Measurements from ENCODE around the gene TP53. TPM values are rescaled to one million over a fixed set of nuclear protein-coding genes. Genes with fewer than 3 reads are reported as not detected.

TP53 gene
- total and polyA plus RNA-seq, 2 donors (not counting 1 experiment from before 2014, with no cell fraction given), result 23.0 to 35.5 TPM

DNA sequence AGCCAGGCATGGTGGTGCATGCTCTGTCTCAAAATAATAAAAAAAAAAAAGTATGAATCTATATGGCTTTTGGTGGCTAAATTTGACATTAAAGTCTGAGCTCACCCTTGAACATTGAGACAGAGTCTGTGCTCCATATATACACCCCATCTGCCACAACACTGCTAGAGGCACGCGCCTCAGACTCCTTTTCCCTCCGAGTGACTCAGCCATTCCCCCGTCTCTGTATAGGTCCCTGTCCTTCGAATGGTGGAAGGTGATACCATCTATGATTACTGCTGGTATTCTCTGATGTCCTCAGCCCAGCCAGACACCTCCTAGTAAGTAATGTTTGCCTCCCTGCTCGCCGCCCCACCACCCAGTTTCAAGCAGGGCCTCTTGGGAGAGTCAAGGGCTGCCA lies 13.2 kb upstream of the TP53 start:
- Histone ChIP-seq H3K79me2 (ENCODE audit: control insufficient read depth, insufficient read depth, low read length) (no peaks in the 10 kb centered on the region), H3K27me3 (ENCODE audit: control insufficient read depth, insufficient read depth, low read length) (peaks cover 11% of the 10 kb centered on the region), H3K36me3 (ENCODE audit: control insufficient read depth, insufficient read depth, low read length) (peaks cover 4% of the 10 kb centered on the region), H3K4me2 (ENCODE audit: extremely low read depth, insufficient read depth, low read length) (no peak overlapping the region), H2AFZ (ENCODE audit: low read length) (no peak overlapping the region), H4K20me1 (ENCODE audit: control insufficient read depth, extremely low read depth, insufficient read depth, low read length) (no peaks in the 10 kb centered on the region), H3K9me3 (ENCODE audit: control insufficient read depth, insufficient read depth, low read depth, low read length) (no peaks in the 10 kb centered on the region), H3K27ac (ENCODE audit: insufficient read depth, low read length) (no peak overlapping the region), H3K4me3 (replicated peaks in 1 of 4; ENCODE audit: control extremely low read depth in 1 of 4, insufficient read depth in 1 of 4, low read depth in 3 of 4, low read length in 4 of 4) (no peak overlapping the region), H3K9ac (ENCODE audit: insufficient read depth, low read length) (no peak overlapping the region), H3K4me1 (ENCODE audit: control insufficient read depth, extremely low read depth, insufficient read depth, low read length) (peaks cover 4% of the 10 kb centered on the region)
- TF ChIP-seq, protein P1, sequence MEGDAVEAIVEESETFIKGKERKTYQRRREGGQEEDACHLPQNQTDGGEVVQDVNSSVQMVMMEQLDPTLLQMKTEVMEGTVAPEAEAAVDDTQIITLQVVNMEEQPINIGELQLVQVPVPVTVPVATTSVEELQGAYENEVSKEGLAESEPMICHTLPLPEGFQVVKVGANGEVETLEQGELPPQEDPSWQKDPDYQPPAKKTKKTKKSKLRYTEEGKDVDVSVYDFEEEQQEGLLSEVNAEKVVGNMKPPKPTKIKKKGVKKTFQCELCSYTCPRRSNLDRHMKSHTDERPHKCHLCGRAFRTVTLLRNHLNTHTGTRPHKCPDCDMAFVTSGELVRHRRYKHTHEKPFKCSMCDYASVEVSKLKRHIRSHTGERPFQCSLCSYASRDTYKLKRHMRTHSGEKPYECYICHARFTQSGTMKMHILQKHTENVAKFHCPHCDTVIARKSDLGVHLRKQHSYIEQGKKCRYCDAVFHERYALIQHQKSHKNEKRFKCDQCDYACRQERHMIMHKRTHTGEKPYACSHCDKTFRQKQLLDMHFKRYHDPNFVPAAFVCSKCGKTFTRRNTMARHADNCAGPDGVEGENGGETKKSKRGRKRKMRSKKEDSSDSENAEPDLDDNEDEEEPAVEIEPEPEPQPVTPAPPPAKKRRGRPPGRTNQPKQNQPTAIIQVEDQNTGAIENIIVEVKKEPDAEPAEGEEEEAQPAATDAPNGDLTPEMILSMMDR (conservative IDR thresholded peaks at IDR 0.05 in 1 of 2, IDR thresholded peaks at IDR 0.05 in 1 of 2; ENCODE audit: low read depth in 1 of 2, low read length in 2 of 2), result no peak
- TF ChIP-seq EZH2 (IDR thresholded peaks at IDR 0.05; ENCODE audit: low read length, missing control alignments), result no peak
- DNase-seq (ENCODE audit: low read depth in 2 of 2), result no peak

DNA sequence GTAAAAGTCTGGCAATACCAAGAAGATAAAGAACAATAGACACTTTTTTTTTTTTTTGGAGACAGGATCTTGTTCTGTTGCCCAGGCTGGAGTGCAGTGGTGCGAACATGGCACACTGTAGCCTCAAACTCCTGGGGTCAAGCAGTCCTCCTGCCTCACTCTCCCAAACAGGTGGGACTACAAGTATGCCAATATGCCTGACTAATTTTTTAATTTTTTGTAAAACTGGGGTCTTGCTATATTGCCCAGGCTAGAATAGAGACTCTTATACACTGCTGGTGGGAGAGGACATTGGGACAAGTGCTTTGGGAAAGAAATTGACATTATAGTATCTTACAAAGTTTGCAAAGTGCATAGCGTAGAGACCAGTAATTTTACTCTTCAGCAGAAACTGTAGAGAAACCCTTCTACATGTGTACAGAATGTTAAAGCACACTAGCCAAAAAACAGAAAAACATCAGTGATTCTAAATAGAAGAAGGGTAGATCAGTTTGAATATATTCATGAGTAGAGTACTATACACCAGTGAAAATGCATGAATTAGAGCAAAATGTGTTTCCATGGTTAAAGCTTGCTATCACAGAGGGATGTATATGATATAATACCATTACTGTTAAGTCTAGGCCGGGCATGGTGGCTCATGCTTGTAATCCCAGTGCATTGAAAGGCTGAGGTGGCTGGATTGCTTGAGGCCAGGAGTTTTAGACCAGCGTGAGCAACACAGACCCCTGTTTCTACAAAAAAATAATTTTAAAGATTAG lies 10.7 kb upstream of the TP53 start:
- no peak overlapping the region for H3K4me3 ChIP-seq (replicated peaks in 1 of 4; ENCODE audit: control extremely low read depth in 1 of 4, insufficient read depth in 1 of 4, low read depth in 3 of 4, low read length in 4 of 4)
- H2AFZ ChIP-seq (ENCODE audit: low read length), result no peak overlapping the region
- no peak overlapping the region for H3K27ac ChIP-seq (ENCODE audit: insufficient read depth, low read length)
- no peak for DNase-seq (ENCODE audit: low read depth in 2 of 2)
- TF ChIP-seq, protein P1 (conservative IDR thresholded peaks at IDR 0.05 in 1 of 2, IDR thresholded peaks at IDR 0.05 in 1 of 2; ENCODE audit: low read depth in 1 of 2, low read length in 2 of 2), result no peak
- TF ChIP-seq EZH2 (IDR thresholded peaks at IDR 0.05; ENCODE audit: low read length, missing control alignments), result no peak
- no peaks in the 10 kb centered on the region for H3K4me1 ChIP-seq (ENCODE audit: control insufficient read depth, extremely low read depth, insufficient read depth, low read length)
- H3K79me2 ChIP-seq (ENCODE audit: control insufficient read depth, insufficient read depth, low read length), result no peaks in the 10 kb centered on the region
- H3K4me2 ChIP-seq (ENCODE audit: extremely low read depth, insufficient read depth, low read length), result no peak overlapping the region
- H4K20me1 ChIP-seq (ENCODE audit: control insufficient read depth, extremely low read depth, insufficient read depth, low read length), result no peaks in the 10 kb centered on the region
- no peaks in the 10 kb centered on the region for H3K9me3 ChIP-seq (ENCODE audit: control insufficient read depth, insufficient read depth, low read depth, low read length)
- no peaks in the 10 kb centered on the region for H3K27me3 ChIP-seq (ENCODE audit: control insufficient read depth, insufficient read depth, low read length)
- no peak overlapping the region for H3K9ac ChIP-seq (ENCODE audit: insufficient read depth, low read length)
- H3K36me3 ChIP-seq (ENCODE audit: control insufficient read depth, insufficient read depth, low read length), result peaks cover 4% of the 10 kb centered on the region

DNA sequence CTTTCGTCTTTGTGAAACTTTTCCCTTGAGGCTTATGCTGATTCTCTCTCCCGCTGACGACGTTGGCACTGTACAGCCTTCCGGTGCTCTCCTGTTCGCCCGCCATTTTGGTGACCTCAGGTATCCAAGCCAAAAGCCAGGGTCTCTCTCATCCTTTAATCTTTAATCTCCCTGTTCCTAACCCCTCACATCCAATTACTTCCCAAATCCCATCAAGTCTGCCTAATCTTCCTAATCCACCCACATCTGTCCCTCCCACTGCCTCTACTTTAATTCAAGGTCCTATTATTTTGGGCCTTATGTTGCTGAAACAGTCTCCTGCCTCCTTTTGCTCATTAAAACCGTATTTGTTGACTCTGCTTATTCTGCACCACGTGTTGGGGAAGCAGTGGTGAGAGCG lies 8.3 kb upstream of the TP53 start:
- H3K27me3 ChIP-seq (ENCODE audit: control insufficient read depth, insufficient read depth, low read length), result no peaks in the 10 kb centered on the region
- H3K27ac ChIP-seq (ENCODE audit: insufficient read depth, low read length), result no peak overlapping the region
- H3K79me2 ChIP-seq (ENCODE audit: control insufficient read depth, insufficient read depth, low read length), result no peaks in the 10 kb centered on the region
- no peak overlapping the region for H3K4me3 ChIP-seq (replicated peaks in 1 of 4; ENCODE audit: control extremely low read depth in 1 of 4, insufficient read depth in 1 of 4, low read depth in 3 of 4, low read length in 4 of 4)
- no peak overlapping the region for H3K9ac ChIP-seq (ENCODE audit: insufficient read depth, low read length)
- TF ChIP-seq EZH2 (IDR thresholded peaks at IDR 0.05; ENCODE audit: low read length, missing control alignments), result no peak
- TF ChIP-seq, protein P1 (conservative IDR thresholded peaks at IDR 0.05 in 1 of 2, IDR thresholded peaks at IDR 0.05 in 1 of 2; ENCODE audit: low read depth in 1 of 2, low read length in 2 of 2), result no peak
- H4K20me1 ChIP-seq (ENCODE audit: control insufficient read depth, extremely low read depth, insufficient read depth, low read length), result no peaks in the 10 kb centered on the region
- no peak overlapping the region for H3K4me2 ChIP-seq (ENCODE audit: extremely low read depth, insufficient read depth, low read length)
- no peaks in the 10 kb centered on the region for H3K4me1 ChIP-seq (ENCODE audit: control insufficient read depth, extremely low read depth, insufficient read depth, low read length)
- H3K36me3 ChIP-seq (ENCODE audit: control insufficient read depth, insufficient read depth, low read length), result peaks cover 2% of the 10 kb centered on the region
- no peak for DNase-seq (ENCODE audit: low read depth in 2 of 2)
- H3K9me3 ChIP-seq (ENCODE audit: control insufficient read depth, insufficient read depth, low read depth, low read length), result no peaks in the 10 kb centered on the region
- no peak overlapping the region for H2AFZ ChIP-seq (ENCODE audit: low read length)
